Esophagus muscularis mucosa (tissue), 4 donors: ENCODE data around the gene TMEM154. TPM values are rescaled to one million over a fixed set of nuclear protein-coding genes. Genes with fewer than 3 reads are reported as not detected.
A peak's percentile ranks its signal among the peaks of the same experiment; 100 is the strongest.

Experiments used
- DNase-seq: peaks from one replicate; pipeline ENCODE4 v3.0.0-alpha.2; 2017; ENCODE audit errors: extremely low spot score
- H3K27ac ChIP-seq, 4 donors: fragments of 200-600 bp; sonication (generic); replicated peaks in 1 of 4; 1 replicate in 3 of 4; 2 replicates in 1 of 4; pipeline ENCODE4 v1.5.1; 2016 to 2019; ENCODE audit warnings: mild to moderate bottlenecking in 1 of 4
- H3K27me3 ChIP-seq, 4 donors: fragments of 200-600 bp; sonication (generic); one replicate each; pipeline versions ENCODE4 v1.5.1 to v1.6.0; 2016 to 2019
- H3K36me3 ChIP-seq, 4 donors: fragments of 200-600 bp; sonication (generic); one replicate each; pipeline ENCODE4 v1.5.1; 2016 to 2019
- H3K4me1 ChIP-seq, 4 donors: fragments of 200-600 bp; sonication (generic); one replicate each; pipeline ENCODE4 v1.5.1; 2016 to 2019
- H3K4me3 ChIP-seq, 4 donors: fragments of 200-600 bp; sonication (generic); 1 replicate in 2 of 4; 2 replicates in 2 of 4; pipeline ENCODE4 v1.5.1; 2016 to 2019; ENCODE audit warnings: mild to moderate bottlenecking in 4 of 4, moderate library complexity in 1 of 4
- H3K9me3 ChIP-seq, 4 donors: fragments of 200-600 bp; sonication (generic); 1 replicate in 3 of 4; 2 replicates in 1 of 4; pipeline ENCODE4 v1.5.1; 2016 to 2019
- CTCF ChIP-seq, 3 experiments: fragments of 200-600 bp in 2 of 3; fragments of 450-650 bp in 1 of 3; sonication (generic) in 2 of 3; IDR thresholded peaks; one replicate each; pipeline ENCODE4 v1.5.1; 2017 to 2019; ENCODE audit warnings: antibody characterized with exemption in 3 of 3, mild to moderate bottlenecking in 2 of 3, moderate library complexity in 1 of 3
- EP300 ChIP-seq: sonication (generic); formaldehyde crosslinking; IDR thresholded peaks from one replicate; pipeline ENCODE4 v1.6.1; 2017; ENCODE audit warnings: antibody characterized with exemption
- POLR2A ChIP-seq: fragments of 450-650 bp; IDR thresholded peaks from one replicate; pipeline ENCODE4 v1.6.1; 2017; ENCODE audit warnings: antibody characterized with exemption, moderate library complexity, mild to moderate bottlenecking, low read depth
- POLR2AphosphoS5 ChIP-seq, 2 donors: sonication (generic); formaldehyde crosslinking; IDR thresholded peaks; one replicate each; pipeline ENCODE4 v1.6.1; 2017; ENCODE audit warnings: antibody characterized with exemption in 2 of 2
- WGBS: methylation state at CpG from one replicate; pipeline ENCODE4 v1.1.5; 2018; 5-methylcytosine and 5-hydroxymethylcytosine counted together
- intact Hi-C: fragments of 100-400 bp; cut with DNase I; formaldehyde crosslinking; loops from one replicate; pipeline ENCODE4 v1.15.1; 2023
- total RNA-seq, 4 donors: library from RNA; depleted of rRNA; stranded (reverse); fragments of >200 nt; gene quantifications; one replicate each; pipeline versions ENCODE4 v1.1.0 to v1.2.1, GENCODE V29; 2016

Gene TMEM154
- total RNA-seq, 4 donors from 2014 or later = 1.1 to 2.9 (median 2.3) TPM

GRCh38 chr4:152587127-152587526, 92.7 kb downstream of the TMEM154 start:
- Histone ChIP-seq H3K36me3 (no peaks in the 10 kb centered on the region), H3K9me3 (no peaks in the 10 kb centered on the region), H3K4me3 (no peak overlapping the region), H3K27ac (no peak overlapping the region), H3K27me3 (no peaks in the 10 kb centered on the region), H3K4me1 (peaks cover 5 to 33% (median 31%) of the 10 kb centered on the region in 4 donors)
- no peak for DNase-seq
- TF ChIP-seq CTCF (IDR thresholded peaks at IDR 0.05) (no peak), EP300 (no peak), POLR2AphosphoS5 (IDR thresholded peaks at IDR 0.05) (no peak), POLR2A (no peak)
- WGBS = 88% methylated on average over 3 of the region's 3 CpGs
- intact Hi-C loops = no loop called here

GRCh38 chr4:152586668-152587067, 93.1 kb downstream of the TMEM154 start:
- no peak overlapping the region for H3K4me3 ChIP-seq
- WGBS = 84% methylated on average over 2 of the region's 2 CpGs
- H3K9me3 ChIP-seq = no peaks in the 10 kb centered on the region
- intact Hi-C loops = no loop called here
- no peak for TF ChIP-seq POLR2A
- no peak for TF ChIP-seq POLR2AphosphoS5 (IDR thresholded peaks at IDR 0.05)
- TF ChIP-seq CTCF (IDR thresholded peaks at IDR 0.05) = no peak
- TF ChIP-seq EP300 = no peak
- H3K27ac ChIP-seq = no peak overlapping the region
- no peak for DNase-seq
- peaks cover 5 to 30% (median 27%) of the 10 kb centered on the region in 4 donors for H3K4me1 ChIP-seq
- H3K36me3 ChIP-seq = no peaks in the 10 kb centered on the region
- H3K27me3 ChIP-seq = no peaks in the 10 kb centered on the region

DNA sequence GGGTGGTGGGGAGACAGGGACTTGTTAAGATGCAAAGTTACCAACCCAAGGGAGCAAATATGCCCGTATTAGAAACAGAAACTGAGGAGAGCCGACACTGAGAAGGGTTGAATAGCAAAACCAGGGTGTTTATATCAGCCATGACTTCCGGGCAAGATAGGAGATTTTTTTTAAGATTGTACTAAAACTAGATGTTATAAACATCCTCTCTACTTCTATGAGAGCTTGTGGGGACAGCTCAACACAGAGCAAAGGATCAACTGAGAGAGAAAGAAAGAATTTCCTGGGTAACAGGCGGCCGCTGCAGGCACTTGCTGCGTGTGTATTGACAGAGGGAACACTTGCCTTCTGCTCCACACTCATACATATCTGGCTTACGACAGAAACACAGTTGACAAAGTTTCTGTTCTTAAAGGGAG, 94.8 kb downstream of the TMEM154 start:
- Histone ChIP-seq H3K36me3 (no peaks in the 10 kb centered on the region), H3K27ac (peak overlapping the region in 2 of 4 donors; percentile 23 to 37), H3K9me3 (no peaks in the 10 kb centered on the region), H3K27me3 (no peaks in the 10 kb centered on the region), H3K4me1 (peaks cover 0 to 14% (median 10%) of the 10 kb centered on the region in 4 donors), H3K4me3 (peak overlapping the region in 2 of 4 donors; percentile 11 to 14)
- TF ChIP-seq POLR2AphosphoS5 (IDR thresholded peaks at IDR 0.05) (no peak), EP300 (no peak), CTCF (IDR thresholded peaks at IDR 0.05) (no peak), POLR2A (no peak)
- no peak for DNase-seq
- WGBS = 61% methylated on average over 7 of the region's 7 CpGs
- intact Hi-C loops = no loop called here

DNA sequence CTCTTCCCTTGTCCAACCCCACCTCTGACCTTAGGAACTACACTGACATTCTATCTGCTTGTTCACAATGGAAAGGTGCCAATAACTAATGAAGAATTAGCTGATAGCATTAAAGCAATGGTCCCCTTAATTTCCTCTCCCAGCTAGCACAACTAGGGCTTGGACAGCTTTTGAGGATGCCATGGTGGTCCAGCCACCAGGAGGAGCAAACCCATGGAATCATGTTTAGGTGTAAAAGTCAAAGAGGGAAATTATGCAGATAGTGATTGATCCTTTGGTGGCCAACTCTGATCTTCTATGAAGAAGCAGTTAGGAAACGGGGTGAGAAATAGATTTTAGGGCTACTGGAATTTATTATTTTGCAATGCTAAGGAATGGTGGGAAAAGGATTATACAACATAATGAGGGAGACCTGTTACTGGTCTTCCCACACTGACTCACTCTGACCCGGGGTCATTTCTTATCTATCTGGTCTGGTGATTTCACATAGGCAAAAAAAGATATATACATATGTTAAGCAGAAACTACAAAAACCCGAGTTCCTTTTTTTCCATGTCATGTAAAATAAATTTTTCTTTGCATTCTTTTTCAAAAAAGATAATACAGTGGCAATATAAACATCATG, 98.1 kb downstream of the TMEM154 start:
- TF ChIP-seq EP300 (no peak), POLR2AphosphoS5 (IDR thresholded peaks at IDR 0.05) (no peak), POLR2A (no peak), CTCF (IDR thresholded peaks at IDR 0.05) (no peak)
- intact Hi-C loops = no loop called here
- Histone ChIP-seq H3K36me3 (no peaks in the 10 kb centered on the region), H3K4me1 (no peaks in the 10 kb centered on the region), H3K27ac (no peak overlapping the region), H3K4me3 (no peak overlapping the region), H3K27me3 (no peaks in the 10 kb centered on the region), H3K9me3 (no peaks in the 10 kb centered on the region)
- DNase-seq = no peak
- WGBS = 88% methylated on average over 3 of the region's 3 CpGs

- WGBS = 97% methylated on average over 6 of the region's 6 CpGs
- Histone ChIP-seq H3K36me3 (no peaks in the 10 kb centered on the region), H3K27ac (no peak overlapping the region), H3K9me3 (no peaks in the 10 kb centered on the region), H3K27me3 (no peaks in the 10 kb centered on the region), H3K4me3 (no peak overlapping the region), H3K4me1 (no peaks in the 10 kb centered on the region)
- intact Hi-C loops = no loop called here
- TF ChIP-seq CTCF (IDR thresholded peaks at IDR 0.05) (no peak), POLR2AphosphoS5 (IDR thresholded peaks at IDR 0.05) (no peak), EP300 (no peak), POLR2A (no peak)
- DNase-seq = no peak
Measured at GRCh38 chr4:152579916-152580315, 99.9 kb downstream of the TMEM154 start.
